Fibroblast of upper back skin (primary cell): ENCODE measurements around the gene WNT9A.
A peak's percentile ranks its signal among the peaks of the same experiment; 100 is the strongest.
"Not testable (repeated sequence)": the region's sequence is repeated elsewhere in the genome, so short reads cannot be mapped to it uniquely, and the experiment has no call there.

Source experiments
- DNase-seq: peaks from one replicate; pipeline ENCODE4 v3.0.0-alpha.2; 2013

Gene WNT9A

GRCh38 chr1:227947676-227948492, at the start of gene WNT9A:
Gene WNT9A (minus strand): TSS chr1:227947932. CDS start chr1:227947887, 45 bp downstream.
- peak; percentile 64 for DNase-seq

- no peak for DNase-seq
Observed at GRCh38 chr1:227996187-227996950, 48.6 kb upstream of the WNT9A start.

GRCh38 chr1:227994632-227995300, 47.0 kb upstream of the WNT9A start:
- no peak for DNase-seq

- DNase-seq: no peak
Observed at GRCh38 chr1:227987181-227987580, 39.4 kb upstream of the WNT9A start.

GRCh38 chr1:227975583-227976283, 28.0 kb upstream of the WNT9A start:
- not testable (repeated sequence) for DNase-seq

GRCh38 chr1:227973724-227974288, 26.1 kb upstream of the WNT9A start:
- DNase-seq: not testable (repeated sequence)

- DNase-seq: not testable (repeated sequence)
Observed at GRCh38 chr1:227972843-227973374, 25.2 kb upstream of the WNT9A start.

GRCh38 chr1:227972283-227972679, 24.5 kb upstream of the WNT9A start:
- DNase-seq: not testable (repeated sequence)

GRCh38 chr1:227971643-227972282, 24.0 kb upstream of the WNT9A start:
- not testable (repeated sequence) for DNase-seq

- not testable (repeated sequence) for DNase-seq
Observed at GRCh38 chr1:227971216-227971615, 23.5 kb upstream of the WNT9A start.

- DNase-seq: not testable (repeated sequence)
Observed at GRCh38 chr1:227970076-227970995, 22.6 kb upstream of the WNT9A start.

GRCh38 chr1:227967815-227968214, 20.1 kb upstream of the WNT9A start:
- not testable (repeated sequence) for DNase-seq

GRCh38 chr1:227966733-227967132, 19.0 kb upstream of the WNT9A start:
- DNase-seq: peak; percentile 28

- DNase-seq: no peak
Observed at GRCh38 chr1:227961651-227962466, 14.1 kb upstream of the WNT9A start.

GRCh38 chr1:227959325-227959860, 11.7 kb upstream of the WNT9A start:
- DNase-seq: no peak

- no peak for DNase-seq
Observed at GRCh38 chr1:227958617-227959324, 11.0 kb upstream of the WNT9A start.

GRCh38 chr1:227955808-227956207, 8.1 kb upstream of the WNT9A start:
- DNase-seq: no peak

- no peak for DNase-seq
Observed at GRCh38 chr1:227954163-227954850, 6.6 kb upstream of the WNT9A start.
